Measurements from ENCODE around the gene TRPV5.

TRPV5 gene

DNA sequence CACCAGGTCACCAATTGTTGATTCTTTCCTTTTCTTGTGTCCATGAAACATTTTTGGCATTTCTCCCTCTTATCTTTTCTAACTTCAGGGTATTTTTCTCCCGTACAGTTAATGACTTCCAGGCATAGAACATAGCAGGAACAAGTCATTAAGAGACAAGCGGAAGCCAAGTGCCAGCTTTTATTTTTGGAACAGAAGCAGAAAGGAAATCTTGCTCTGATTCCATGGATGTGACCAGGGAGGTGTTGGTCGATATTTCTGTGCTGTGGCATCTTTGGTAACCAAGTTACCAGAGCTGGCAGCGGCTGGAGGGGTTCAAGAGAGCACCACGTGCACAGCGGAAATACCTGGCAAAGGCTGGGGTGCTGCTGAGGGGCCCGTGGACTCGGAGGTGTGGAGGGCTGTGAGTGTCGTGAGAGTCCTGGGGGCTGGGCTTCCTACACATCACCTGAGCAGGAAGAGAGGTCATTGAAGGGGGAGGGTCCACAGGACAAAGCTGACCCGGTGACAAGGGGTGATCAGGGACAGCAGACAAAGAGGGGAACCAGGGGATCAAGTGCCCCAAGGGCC lies 7.5 kb upstream of the TRPV5 start:
- DNase-seq (ENCODE audit: low spot score) (no peak), FAIRE-seq (no peak)

DNA sequence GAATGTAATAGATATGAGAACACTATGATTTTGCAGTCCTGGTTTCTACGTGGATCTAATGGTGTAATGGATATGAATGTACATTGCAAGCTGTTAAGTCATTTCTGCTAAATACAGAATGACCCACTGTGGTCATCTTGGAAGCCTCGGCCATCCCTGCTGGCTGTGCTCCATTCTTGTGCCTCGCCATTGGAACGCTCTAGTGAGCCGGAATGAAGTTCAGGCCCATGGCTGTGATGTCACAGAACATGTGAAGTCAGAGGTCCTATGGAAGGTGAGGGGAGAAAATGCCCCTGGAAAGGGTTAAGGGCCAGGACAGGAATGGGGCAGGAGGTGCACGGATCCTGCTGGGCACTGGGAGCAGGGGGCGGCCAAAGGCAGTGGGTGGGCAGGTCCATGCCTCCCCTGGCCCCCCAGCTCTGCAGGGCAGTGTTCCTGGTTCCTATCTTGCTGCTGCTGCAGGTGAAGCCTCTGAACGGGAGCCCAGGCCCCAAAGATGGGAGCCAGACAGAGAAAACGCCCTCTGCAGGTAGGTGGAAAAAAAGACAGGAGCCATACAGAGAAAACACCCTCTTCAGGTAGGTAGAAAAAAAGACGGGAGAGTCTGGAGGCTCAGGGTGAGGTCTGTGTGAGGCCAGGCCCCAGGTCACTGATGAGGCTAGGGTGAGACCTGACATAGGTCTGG lies 5.8 kb upstream of the TRPV5 start, which contains the start of gene LLCFC1:
Gene LLCFC1, plus strand, starts transcription at position 259 of the 685 bp plus-strand sequence. Its CDS starts 138 bp downstream, at position 397.
- DNase-seq (ENCODE audit: low spot score) = no peak
- no peak for FAIRE-seq

DNA sequence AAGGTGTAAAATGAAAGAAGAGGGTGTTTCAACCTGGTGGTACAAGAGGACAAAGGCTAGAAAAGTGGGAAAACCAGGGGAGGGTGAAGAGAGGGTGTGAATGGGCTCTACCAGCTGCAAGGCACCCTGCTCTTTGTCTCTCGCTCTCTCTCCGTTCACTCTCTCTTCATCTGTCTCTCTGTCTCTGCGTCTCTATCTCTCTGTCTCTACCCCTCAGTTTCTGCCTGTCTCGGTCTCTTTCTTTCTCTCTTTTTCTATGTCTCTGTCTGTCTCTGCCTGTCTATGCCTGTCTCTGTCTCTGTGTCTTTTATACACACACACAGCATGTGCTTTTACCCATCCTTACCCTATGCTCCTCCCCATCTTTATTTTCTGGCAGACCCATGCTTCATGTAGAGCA lies 5.1 kb upstream of the TRPV5 start:
- FAIRE-seq (no peak), DNase-seq (ENCODE audit: low spot score) (no peak)

DNA sequence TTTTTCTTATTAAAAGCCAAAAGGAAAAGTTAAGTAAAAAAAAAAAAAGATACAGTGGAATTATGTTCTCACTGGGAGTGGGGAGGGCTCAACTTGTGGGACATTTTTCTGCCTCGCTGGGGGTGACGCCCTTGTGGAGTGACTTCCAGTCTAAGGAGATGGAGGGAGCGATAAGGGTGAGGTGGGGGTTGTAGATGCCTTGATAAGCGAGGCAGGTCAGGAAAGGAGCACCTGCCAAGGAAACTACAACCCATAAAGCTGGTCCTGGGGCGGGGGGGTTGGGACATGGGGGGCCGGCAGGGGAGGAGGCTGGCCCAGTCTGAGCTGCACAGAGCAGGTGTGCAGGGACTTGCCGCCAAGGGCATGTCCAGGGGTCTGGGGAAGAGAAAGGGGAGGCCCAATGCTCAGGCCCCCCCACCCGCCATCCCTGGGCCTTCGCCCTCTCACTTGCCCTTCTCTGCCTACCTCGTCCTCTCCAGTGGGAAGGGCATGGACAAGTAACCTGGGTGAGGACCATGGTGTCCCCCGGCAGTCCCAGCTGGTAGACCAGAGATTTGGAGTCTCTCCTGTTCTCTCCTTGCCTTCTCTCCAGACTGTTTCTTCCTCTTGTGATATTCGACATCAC lies 2.5 kb upstream of the TRPV5 start:
- DNase-seq (ENCODE audit: low spot score) (no peak), FAIRE-seq (no peak)

DNA sequence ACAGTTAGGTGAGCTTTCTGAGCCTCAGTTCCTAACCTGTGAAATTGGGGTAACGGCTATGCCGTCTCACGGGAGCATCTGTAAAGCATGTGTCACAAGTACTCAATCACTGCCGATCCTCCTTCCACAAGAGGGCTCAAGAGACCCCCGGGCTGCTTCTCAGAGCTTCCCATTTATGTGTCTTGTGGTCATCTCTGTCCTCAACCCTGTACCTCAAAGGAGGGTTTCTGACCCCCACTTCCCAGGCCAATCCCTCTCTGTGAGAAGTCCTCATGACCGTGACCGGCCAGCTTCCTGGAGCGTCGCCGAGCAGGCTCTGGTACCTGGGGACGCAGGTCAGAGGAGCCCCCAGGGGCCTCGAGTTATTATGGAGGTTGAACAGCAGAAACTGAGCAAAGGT lies 510 bp upstream of the TRPV5 start:
- FAIRE-seq (no peak), DNase-seq (ENCODE audit: low spot score) (no peak)

DNA sequence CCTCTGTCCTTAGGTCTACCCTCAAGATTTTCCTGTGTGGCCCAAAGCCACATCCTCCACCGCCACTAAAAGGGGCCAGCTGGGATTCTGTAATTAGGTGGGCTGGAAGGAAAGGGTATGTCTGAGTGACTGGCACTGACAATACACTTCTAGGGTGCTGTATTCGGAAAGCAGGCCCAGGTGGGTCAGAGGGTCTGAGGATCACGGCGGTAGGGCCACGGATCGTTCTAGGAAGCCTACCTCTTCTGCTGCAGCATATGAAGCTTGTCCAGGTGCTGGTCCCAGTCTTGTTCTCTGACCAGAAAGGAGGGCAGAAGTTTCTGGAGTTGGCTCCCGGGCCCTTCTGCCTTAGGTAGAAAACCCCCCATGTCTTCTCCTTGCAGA lies 462 bp downstream of the TRPV5 start:
- FAIRE-seq = no peak
- DNase-seq (ENCODE audit: low spot score) = no peak

DNA sequence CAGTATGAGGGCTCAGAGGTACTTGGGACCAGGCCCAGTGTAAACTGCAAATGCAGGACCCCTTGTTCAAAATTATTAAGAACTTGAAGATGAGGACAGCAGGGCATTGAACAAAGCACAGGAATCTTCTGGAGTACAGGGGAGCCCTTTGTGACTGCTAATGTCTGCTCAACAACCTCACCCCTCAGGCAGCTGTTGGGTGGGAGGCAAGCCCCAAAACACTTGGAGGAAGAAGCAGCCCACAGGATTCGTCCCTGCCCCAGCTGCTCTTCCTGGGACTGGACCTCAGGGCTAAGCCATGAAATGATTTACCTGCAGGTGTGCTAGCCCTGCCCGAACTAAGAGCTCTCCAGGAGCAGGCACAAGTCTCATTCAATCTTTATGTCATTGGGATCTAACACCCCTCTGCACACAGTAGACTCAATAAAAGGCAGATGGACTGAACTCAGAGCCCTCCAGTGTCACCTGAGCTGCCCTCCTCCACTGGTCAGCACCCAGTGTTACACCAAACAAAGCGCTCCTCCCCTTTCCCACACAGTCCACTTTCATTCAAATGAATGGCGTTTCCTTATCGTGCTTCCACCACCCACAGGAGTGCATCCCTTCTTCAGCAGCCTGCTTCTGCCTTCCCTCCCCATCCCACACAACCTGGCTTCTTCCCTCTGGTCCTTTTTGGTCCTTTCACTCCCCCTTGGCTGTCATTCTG lies 1.0 kb downstream of the TRPV5 start:
- no peak for FAIRE-seq
- no peak for DNase-seq (ENCODE audit: low spot score)

DNA sequence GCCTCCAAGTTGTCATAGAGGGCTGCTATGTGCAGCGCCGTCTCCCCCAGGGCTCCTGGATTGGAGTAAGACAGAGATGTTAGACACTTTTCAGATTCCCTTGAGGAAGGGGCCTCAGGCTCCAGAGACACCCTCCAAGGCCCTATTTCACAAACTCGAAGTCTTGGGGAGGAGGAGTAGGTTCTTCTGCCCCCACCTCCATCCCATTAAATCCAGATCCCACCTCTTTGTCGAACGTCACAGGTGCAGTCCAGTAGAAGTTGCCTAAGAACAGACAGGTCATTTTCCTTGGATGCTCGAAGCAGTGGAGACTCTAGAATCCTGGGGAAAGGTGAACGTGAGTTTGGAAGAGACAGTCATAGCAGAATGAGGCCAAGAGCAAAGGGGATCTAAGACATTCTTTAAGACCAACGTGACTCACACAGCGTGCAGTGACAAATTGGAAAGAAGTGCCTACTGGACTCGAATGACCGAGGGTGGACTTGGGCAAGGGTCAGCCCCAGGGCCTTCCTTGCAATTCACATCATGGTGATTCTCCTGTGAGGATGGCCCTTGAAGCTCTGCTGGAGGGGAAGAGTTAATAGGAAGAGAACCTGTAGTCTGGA lies 3.3 kb downstream of the TRPV5 start:
- DNase-seq (ENCODE audit: low spot score) (no peak), FAIRE-seq (no peak)

DNA sequence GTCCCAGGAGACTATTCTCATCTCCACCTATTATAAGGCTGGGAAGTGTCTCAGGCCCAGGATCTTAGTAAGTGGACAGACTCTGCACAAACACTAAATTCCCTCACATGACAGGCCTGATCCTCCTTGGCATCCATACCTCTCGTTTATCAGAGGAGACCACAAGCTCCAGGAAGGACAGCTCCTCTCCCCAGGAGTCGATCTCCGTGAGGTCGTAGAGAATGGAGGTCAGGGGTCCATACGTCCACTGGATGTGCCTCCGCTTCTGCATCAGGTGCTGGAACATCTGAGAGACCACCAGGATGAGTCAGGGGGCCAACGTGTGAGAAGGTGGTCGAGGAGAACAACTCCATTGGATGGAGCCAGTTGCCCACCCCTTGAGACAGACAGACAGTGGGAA lies 5.6 kb downstream of the TRPV5 start:
- no peak for FAIRE-seq
- DNase-seq (ENCODE audit: low spot score) = no peak

DNA sequence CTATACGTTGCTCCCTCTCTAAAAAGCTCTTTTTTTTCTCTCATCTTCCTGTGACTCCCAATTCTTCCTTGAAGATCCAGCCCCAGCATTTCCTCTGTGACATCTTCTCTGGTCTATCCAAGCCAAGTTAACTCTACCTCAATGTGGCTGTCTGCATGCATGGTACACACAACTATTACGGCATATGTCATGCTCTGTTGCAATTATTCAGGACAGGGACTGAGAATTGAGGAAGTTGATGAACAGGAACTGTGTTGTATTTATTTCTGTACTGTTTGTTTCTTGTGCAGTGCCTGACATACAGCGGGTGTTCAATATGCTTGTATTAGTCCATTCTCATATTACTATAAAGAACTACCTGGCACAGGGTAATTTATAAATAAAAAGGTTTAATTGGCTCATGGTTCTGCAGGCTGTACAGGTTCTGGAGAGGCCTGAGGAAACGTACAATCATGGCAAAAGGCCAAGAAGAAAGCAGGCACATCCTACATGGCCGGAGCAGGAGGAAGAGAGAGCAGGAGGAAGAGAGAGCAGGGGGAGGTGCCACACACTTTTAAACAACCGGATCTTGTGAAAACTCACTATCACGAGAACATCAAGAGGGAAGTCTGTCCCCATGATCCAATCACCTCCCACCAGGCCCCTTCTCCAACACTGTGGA lies 6.3 kb downstream of the TRPV5 start:
- DNase-seq (ENCODE audit: low spot score) = no peak
- FAIRE-seq = no peak

DNA sequence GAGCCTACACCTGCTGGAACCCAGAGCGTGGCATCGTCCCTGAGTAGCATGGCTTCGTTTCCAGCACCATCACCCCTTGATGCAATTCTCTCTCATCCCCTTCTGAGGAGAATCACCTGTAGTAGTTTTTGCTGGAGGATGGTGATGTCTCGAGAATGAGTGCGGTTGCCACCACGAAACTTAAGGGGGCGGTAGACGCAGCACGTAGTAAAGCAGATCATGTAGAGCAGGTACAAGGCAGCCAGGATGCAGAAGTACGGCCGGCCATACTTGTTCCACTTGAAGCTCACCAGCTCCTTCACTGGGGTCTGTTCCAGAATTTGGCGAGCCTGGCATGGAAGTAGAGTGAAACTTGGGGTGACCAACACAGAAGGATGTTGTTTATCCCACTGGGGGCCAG lies 8.1 kb downstream of the TRPV5 start:
- FAIRE-seq (no peak), DNase-seq (ENCODE audit: low spot score) (no peak)

DNA sequence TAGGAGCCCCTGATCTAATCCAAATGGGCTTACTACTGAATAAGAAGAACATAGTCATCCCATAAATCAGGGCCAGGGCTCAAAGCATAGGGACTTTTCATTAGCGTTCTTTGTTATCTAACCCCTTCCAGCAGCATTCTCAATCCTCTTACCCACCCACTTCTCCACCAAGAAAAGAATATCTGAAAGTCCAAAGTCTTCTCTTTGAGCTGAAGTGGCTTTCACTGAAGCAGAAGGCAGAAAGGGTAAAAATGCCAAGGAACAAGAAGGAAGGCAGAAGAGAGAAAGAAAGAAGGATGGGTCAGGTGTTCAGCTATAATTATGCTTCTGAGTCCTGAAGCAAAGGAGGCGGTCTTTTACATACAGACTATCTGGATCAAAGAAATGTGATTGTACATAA lies 10.2 kb downstream of the TRPV5 start:
- no peak for DNase-seq (ENCODE audit: low spot score)
- FAIRE-seq = no peak

DNA sequence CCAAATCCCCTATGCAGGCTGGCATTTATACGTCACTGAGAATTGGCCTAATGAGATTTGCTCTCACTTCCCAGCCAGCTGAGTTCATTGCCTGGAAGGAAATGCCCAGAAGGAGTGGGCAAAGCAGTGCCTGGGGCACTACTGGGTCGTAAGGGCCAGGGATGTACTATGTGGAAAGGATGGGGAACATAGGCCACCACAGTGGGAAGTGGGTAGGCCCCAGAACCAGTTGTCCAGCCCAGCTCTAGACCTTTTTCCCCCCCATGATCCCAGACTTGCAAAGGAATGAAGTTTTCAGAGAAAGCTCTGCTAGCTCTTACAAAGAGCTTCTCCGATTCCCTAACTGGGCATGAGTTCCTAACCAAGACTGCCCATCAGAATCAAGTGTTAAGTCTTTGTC lies 13.9 kb downstream of the TRPV5 start:
- DNase-seq (ENCODE audit: low spot score) (no peak), FAIRE-seq (no peak)

DNA sequence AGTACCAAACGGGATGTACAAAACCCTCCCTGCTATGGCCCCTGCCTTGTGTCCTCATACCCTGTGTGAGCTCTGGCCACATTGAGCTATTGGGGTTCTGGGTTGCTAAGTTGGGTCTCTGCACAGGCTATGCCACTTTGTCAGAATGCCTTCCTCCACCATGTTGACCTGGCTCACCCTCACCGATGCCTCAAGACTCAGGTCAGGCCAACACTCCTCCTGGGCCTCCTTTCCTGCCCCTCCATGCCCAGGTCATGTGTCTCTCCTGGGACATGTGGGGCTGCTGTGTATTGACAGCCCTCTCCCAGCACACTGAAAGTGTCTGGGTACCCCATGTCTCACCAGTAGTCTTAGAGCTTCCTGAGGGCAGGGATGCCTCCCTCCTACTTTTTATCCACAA lies 14.6 kb downstream of the TRPV5 start:
- FAIRE-seq (no peak), DNase-seq (ENCODE audit: low spot score) (no peak)

DNA sequence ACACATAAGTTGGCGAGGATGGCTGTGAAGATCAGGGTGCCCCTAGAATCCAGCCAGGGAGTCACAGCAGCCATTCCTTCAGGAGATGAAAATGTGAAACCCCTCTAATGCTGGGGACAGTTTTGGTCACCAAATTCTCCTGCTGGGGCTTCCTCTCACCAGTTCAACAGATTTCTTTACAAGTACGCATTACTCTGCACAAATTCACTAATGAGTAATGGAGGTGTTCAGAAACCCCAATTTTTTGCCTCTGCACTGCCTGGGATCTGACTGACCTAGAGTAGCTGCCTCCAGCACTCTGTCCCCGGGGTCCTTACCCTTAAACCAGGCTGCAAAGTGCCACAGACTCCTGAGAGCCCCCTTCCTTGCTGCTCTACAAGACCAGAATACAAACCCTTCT lies 16.1 kb downstream of the TRPV5 start:
- FAIRE-seq (no peak), DNase-seq (ENCODE audit: low spot score) (no peak)

DNA sequence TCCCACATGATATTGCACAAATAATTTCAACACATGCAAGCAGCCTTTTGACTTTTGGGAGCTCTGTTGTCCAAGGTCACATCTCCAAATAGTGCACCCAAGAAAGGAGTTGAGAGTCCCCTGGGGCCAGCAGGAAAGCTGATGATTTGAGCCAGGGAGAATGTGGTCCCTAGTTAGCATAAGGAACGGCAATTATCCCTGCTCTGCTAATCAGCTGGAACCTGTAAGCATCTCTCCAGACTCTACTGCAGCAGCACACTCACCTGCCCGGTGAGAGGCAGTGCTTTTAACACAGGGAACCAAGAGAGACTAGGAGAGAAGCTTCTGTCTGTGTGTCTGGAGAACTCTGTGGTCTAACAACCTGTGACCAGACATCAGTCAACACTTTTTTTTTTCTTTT lies 17.0 kb downstream of the TRPV5 start:
- FAIRE-seq (no peak), DNase-seq (ENCODE audit: low spot score) (no peak)

DNA sequence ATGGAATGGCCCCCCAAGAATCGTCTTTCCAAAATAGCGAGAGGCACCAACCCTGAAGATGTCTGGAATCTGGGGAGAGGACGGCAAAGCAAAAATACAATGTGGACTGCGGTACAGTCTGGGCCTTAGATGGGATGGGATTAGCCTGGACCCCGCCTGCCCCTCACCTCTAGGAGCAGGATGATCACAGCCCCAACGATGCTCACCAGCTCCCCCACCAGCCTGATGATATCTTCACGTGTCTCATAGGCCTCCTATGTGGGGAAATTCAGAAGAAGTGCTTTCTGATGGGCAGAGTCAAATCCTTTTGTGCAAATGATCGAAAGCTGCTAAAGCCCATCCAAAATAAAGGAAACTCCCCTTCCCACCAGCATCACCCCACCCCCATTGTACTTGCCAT lies 18.2 kb downstream of the TRPV5 start:
- DNase-seq (ENCODE audit: low spot score) (no peak), FAIRE-seq (no peak)

DNA sequence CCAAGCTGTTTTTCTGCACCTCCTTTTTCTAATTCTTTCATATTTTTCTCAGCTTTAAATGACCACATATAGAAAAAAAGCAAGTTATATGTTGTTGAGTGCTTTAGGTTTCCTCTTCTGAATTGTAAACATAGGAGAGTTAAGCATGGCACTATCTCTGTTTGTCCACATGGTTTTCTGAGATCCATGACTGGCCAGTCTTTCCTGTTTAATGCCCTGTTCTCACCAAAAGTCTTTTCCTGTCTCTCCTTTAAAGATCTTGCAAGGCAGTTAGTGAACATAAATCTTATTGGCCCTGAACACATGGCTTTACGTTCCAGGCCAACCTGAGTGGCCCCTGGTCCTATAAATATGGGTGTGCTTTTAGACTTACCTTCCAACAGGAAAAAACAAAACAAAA lies 19.4 kb downstream of the TRPV5 start:
- no peak for FAIRE-seq
- DNase-seq (ENCODE audit: low spot score) = no peak

DNA sequence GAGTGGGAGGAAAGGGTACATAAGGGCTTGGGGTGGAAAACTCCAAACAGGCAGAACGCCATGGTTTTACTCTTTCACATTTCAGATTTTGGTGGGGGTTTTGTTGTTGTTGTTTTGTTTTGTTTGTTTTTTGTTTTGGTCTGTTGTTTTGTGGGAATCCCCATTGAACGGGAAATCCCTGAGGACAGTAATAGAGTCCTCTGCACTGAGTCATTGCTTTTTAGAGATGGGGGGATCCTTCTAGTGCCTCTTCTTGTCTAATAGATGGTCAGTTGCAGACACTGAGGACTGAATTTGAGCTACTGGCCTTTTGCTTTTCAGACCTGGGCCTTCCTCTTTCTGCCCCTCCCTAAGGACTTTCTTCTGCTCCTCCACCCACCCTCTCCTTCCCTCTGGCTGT lies 20.0 kb downstream of the TRPV5 start:
- no peak for FAIRE-seq
- DNase-seq (ENCODE audit: low spot score) = no peak

DNA sequence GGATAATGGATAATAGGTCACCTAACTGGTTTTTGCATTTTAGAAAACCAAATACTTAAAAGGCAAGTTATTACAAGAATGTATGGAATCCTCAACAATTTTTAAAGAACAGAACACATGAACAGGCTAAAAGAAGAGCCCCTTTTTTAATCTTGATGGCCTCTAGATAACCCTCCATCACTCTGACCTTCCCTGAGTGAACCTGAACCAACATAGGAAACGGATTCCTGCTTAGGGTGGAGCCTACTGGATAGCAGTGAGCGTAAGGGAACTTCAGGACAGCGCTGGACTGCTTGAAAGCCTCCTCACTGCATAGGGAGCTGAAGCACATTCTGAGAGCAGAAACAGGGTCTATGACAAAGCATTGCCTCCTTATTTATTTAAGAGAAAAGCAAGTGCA lies 20.5 kb downstream of the TRPV5 start:
- DNase-seq (ENCODE audit: low spot score) (no peak), FAIRE-seq (no peak)

DNA sequence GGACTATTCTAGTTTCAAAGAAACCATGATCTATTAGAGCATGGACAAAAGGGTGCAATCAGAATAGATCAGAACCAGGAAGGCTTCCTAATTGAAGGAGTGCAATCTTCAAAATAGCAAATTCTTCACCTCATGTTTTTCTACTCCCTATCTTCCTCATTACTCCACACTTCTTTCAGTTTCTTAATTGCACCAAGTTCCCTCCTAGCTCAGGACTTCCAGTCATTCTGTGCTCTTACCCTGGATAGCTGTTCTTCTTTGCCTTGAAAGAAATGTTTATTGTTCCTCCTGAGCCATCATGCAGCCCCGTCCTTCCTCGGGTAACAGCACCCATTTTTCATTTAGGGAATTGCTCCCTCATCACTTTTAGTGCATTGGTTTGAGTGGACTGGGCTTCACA lies 23.1 kb downstream of the TRPV5 start:
- no peak for FAIRE-seq

DNA sequence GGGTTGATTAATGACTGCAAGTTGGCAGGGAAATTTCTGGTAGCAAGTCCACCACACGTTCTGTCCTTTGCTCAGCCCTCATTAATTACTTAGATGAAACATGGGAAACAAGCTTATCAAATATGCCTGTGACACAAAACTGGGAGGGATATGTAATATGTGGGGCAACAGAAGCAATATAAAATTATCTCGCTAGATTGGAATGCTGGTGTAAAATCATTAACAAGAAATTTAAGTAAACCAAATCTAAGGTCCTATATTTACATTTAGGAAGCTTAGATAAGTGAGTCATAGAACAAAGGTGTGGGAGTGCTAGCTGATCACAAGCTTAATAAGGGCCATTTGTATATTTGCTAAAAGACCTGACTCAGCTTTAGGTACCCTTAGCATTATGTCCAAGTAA lies 23.5 kb downstream of the TRPV5 start:
- FAIRE-seq (no peak), DNase-seq (ENCODE audit: low spot score) (no peak)

More for the DNA sequence above, 23.1 kb downstream of the TRPV5 start:
- no peak for DNase-seq (ENCODE audit: low spot score)

All from RCC 7860 (cell line).